ENCODE results near the gene ARHGAP24. TPM values are rescaled to one million over a fixed set of nuclear protein-coding genes. Genes with fewer than 3 reads are reported as not detected.

ARHGAP24 gene
- total and polyA plus RNA-seq, 2 donors (not counting 1 experiment from before 2014, with no cell fraction given) = 15.9 to 40.5 TPM

DNA sequence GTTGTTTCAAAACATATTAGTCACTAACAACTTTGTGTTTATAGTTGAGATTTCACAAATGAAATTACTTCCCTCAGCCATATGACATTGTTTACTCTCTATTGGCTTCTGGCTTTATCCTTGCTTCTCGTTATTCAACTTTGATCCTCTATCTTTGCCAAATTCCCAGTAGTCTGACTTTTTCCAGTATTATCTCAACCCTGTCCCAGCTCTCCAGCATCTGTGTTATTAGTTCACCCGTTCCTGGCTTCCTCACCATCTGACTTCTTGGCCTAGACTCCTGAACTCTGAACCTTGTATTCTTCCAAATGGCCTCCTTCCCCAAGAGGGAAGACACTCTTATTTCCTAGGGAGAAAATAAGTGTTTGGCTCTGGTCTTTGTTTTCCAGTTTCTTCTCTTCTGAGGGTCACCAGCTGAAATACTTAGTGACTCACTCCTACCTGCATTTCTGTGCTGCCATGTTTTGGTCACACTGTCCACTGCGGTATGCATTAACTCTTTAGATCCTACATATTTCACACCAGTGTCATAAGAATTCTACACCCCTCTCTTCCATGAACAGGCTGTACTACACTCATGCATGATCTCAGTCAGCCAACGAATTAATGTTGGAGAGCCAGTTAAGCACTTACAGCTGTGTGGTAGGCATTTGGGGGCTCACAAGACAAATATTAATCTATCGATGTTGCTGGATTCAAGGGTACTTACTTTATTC, 17.0 kb upstream of the ARHGAP24 start:
- no peaks in the 10 kb centered on the region for H3K27me3 ChIP-seq (ENCODE audit: control insufficient read depth, insufficient read depth, low read length)
- DNase-seq (ENCODE audit: low read depth in 2 of 2) = peak in 1 of 2 donors; percentile 26

DNA sequence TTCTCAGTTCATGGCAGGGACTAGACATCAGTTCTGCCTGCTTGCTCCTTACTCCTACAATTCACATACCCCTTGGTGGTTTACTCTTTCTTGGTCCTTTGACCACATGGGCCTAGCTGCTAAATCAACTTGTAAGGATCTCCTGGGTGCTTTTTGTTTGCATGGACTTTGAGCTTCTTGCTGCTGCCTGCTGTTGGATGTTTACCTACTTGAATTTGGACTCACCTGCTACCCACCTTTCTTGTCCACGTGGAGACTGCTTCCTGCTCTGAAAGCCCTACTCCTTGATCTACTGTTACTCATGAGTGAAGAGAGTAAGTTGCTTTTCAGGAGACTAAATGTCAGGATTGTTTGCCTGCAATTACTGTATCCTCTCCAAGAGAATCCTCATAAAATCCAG, 15.2 kb upstream of the ARHGAP24 start:
- Histone ChIP-seq H3K27me3 (ENCODE audit: control insufficient read depth, insufficient read depth, low read length) (no peaks in the 10 kb centered on the region), H3K4me3 (replicated peaks in 1 of 4; ENCODE audit: control extremely low read depth in 1 of 4, insufficient read depth in 1 of 4, low read depth in 3 of 4, low read length in 4 of 4) (no peak overlapping the region), H3K9ac (ENCODE audit: insufficient read depth, low read length) (no peak overlapping the region), H3K79me2 (ENCODE audit: control insufficient read depth, insufficient read depth, low read length) (no peaks in the 10 kb centered on the region), H2AFZ (ENCODE audit: low read length) (no peak overlapping the region), H3K4me2 (ENCODE audit: extremely low read depth, insufficient read depth, low read length) (no peak overlapping the region), H3K36me3 (ENCODE audit: control insufficient read depth, insufficient read depth, low read length) (no peaks in the 10 kb centered on the region), H3K4me1 (ENCODE audit: control insufficient read depth, extremely low read depth, insufficient read depth, low read length) (no peaks in the 10 kb centered on the region), H4K20me1 (ENCODE audit: control insufficient read depth, extremely low read depth, insufficient read depth, low read length) (no peaks in the 10 kb centered on the region), H3K27ac (ENCODE audit: insufficient read depth, low read length) (no peak overlapping the region), H3K9me3 (ENCODE audit: control insufficient read depth, insufficient read depth, low read depth, low read length) (no peaks in the 10 kb centered on the region)
- TF ChIP-seq, protein P1, sequence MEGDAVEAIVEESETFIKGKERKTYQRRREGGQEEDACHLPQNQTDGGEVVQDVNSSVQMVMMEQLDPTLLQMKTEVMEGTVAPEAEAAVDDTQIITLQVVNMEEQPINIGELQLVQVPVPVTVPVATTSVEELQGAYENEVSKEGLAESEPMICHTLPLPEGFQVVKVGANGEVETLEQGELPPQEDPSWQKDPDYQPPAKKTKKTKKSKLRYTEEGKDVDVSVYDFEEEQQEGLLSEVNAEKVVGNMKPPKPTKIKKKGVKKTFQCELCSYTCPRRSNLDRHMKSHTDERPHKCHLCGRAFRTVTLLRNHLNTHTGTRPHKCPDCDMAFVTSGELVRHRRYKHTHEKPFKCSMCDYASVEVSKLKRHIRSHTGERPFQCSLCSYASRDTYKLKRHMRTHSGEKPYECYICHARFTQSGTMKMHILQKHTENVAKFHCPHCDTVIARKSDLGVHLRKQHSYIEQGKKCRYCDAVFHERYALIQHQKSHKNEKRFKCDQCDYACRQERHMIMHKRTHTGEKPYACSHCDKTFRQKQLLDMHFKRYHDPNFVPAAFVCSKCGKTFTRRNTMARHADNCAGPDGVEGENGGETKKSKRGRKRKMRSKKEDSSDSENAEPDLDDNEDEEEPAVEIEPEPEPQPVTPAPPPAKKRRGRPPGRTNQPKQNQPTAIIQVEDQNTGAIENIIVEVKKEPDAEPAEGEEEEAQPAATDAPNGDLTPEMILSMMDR (conservative IDR thresholded peaks at IDR 0.05 in 1 of 2, IDR thresholded peaks at IDR 0.05 in 1 of 2; ENCODE audit: low read depth in 1 of 2, low read length in 2 of 2) = no peak
- no peak for TF ChIP-seq EZH2 (IDR thresholded peaks at IDR 0.05; ENCODE audit: low read length, missing control alignments)
- no peak for DNase-seq (ENCODE audit: low read depth in 2 of 2)

More for the DNA sequence above, 17.0 kb upstream of the ARHGAP24 start:
- H3K79me2 ChIP-seq (ENCODE audit: control insufficient read depth, insufficient read depth, low read length) = no peaks in the 10 kb centered on the region
- H3K9ac ChIP-seq (ENCODE audit: insufficient read depth, low read length) = no peak overlapping the region
- H3K4me1 ChIP-seq (ENCODE audit: control insufficient read depth, extremely low read depth, insufficient read depth, low read length) = no peaks in the 10 kb centered on the region
- TF ChIP-seq, protein P1 (conservative IDR thresholded peaks at IDR 0.05 in 1 of 2, IDR thresholded peaks at IDR 0.05 in 1 of 2; ENCODE audit: low read depth in 1 of 2, low read length in 2 of 2) = no peak
- TF ChIP-seq EZH2 (IDR thresholded peaks at IDR 0.05; ENCODE audit: low read length, missing control alignments) = no peak
- H4K20me1 ChIP-seq (ENCODE audit: control insufficient read depth, extremely low read depth, insufficient read depth, low read length) = no peaks in the 10 kb centered on the region
- H3K27ac ChIP-seq (ENCODE audit: insufficient read depth, low read length) = no peak overlapping the region
- no peak overlapping the region for H3K4me3 ChIP-seq (replicated peaks in 1 of 4; ENCODE audit: control extremely low read depth in 1 of 4, insufficient read depth in 1 of 4, low read depth in 3 of 4, low read length in 4 of 4)
- H3K9me3 ChIP-seq (ENCODE audit: control insufficient read depth, insufficient read depth, low read depth, low read length) = no peaks in the 10 kb centered on the region
- no peak overlapping the region for H3K4me2 ChIP-seq (ENCODE audit: extremely low read depth, insufficient read depth, low read length)
- no peak overlapping the region for H2AFZ ChIP-seq (ENCODE audit: low read length)
- no peaks in the 10 kb centered on the region for H3K36me3 ChIP-seq (ENCODE audit: control insufficient read depth, insufficient read depth, low read length)

DNA sequence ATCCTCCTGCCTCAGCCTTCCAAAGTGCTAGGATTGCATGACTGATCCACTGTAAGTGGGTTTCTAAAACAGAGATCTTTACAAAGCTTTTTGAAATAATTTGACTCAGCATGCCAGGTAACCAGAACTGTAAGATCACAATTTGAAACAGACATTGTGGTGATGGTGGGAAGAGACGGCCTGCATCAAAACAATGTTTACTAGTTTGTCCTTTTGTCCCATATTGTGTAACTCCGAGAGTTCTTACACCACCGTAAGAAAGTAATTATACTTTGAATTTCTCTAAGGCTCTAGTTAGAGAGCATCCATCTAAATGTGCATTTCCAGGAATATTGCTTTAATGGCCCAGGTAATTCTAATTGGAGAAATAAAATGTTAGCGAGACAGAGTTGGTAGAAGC, 594 bp upstream of the ARHGAP24 start:
- Histone ChIP-seq H3K4me1 (ENCODE audit: control insufficient read depth, extremely low read depth, insufficient read depth, low read length) (no peaks in the 10 kb centered on the region), H3K27ac (ENCODE audit: insufficient read depth, low read length) (no peak overlapping the region), H3K4me3 (replicated peaks in 1 of 4; ENCODE audit: control extremely low read depth in 1 of 4, insufficient read depth in 1 of 4, low read depth in 3 of 4, low read length in 4 of 4) (peak overlapping the region in 2 of 4 experiments; percentile 42 to 80), H3K79me2 (ENCODE audit: control insufficient read depth, insufficient read depth, low read length) (no peaks in the 10 kb centered on the region), H3K4me2 (ENCODE audit: extremely low read depth, insufficient read depth, low read length) (no peak overlapping the region), H3K9me3 (ENCODE audit: control insufficient read depth, insufficient read depth, low read depth, low read length) (no peaks in the 10 kb centered on the region), H3K9ac (ENCODE audit: insufficient read depth, low read length) (no peak overlapping the region), H3K27me3 (ENCODE audit: control insufficient read depth, insufficient read depth, low read length) (no peaks in the 10 kb centered on the region), H3K36me3 (ENCODE audit: control insufficient read depth, insufficient read depth, low read length) (no peaks in the 10 kb centered on the region), H2AFZ (ENCODE audit: low read length) (no peak overlapping the region), H4K20me1 (ENCODE audit: control insufficient read depth, extremely low read depth, insufficient read depth, low read length) (no peaks in the 10 kb centered on the region)
- TF ChIP-seq EZH2 (IDR thresholded peaks at IDR 0.05; ENCODE audit: low read length, missing control alignments) = no peak
- TF ChIP-seq, protein P1 (conservative IDR thresholded peaks at IDR 0.05 in 1 of 2, IDR thresholded peaks at IDR 0.05 in 1 of 2; ENCODE audit: low read depth in 1 of 2, low read length in 2 of 2) = no peak
- peak in 1 of 2 donors; percentile 33 for DNase-seq (ENCODE audit: low read depth in 2 of 2)
